IMR-90 (cell line): ENCODE results near the gene ELMOD3. TPM values are rescaled to one million over a fixed set of nuclear protein-coding genes. Genes with fewer than 3 reads are reported as not detected.

ENCODE experiments used
- ATAC-seq: fragments of 200-7000 bp; cut with Tn5 transposase; 2 replicates; pipeline ENCODE4 v1.9.1; 2020; ENCODE audit warnings: low read depth, mild to moderate bottlenecking, moderate library complexity
- BruUV-seq: library from RNA; stranded (reverse); fragments of 400-500 nt; replicated peaks from 2 replicates; lab custom pipeline; 2021; lab: Mats Ljungman, UMichigan
- CTCF ChIA-PET: fragments of 300-600 bp; formaldehyde crosslinking; extraction: SDS; loops from one replicate; lab custom pipeline; 2021; ENCODE audit warnings: antibody characterized with exemption; lab: Yijun Ruan, JAX
- POLR2A ChIA-PET: fragments of 300-600 bp; sonication (Branson Sonifier 250); formaldehyde crosslinking; loops from one replicate; lab custom pipeline; 2022; ENCODE audit warnings: antibody characterized with exemption; ENCODE audit not compliant: unreplicated experiment; lab: Charles Lee
- DNase-seq: peaks from one replicate; pipeline ENCODE4 v3.0.0; 2013
- H2AFZ ChIP-seq: replicated peaks from 2 replicates; pipeline ENCODE3; 2013; ENCODE audit warnings: low read length, mild to moderate bottlenecking; ENCODE audit not compliant: poor library complexity
- H2AK5ac ChIP-seq: 2 replicates; pipeline ENCODE4 v1.6.1; 2013; ENCODE audit warnings: low read depth, low read length, inconsistent platforms
- H2AK9ac ChIP-seq: replicated peaks from 2 replicates; pipeline ENCODE3; 2013; ENCODE audit warnings: mild to moderate bottlenecking, low read depth, low read length, moderate library complexity; ENCODE audit not compliant: poor library complexity
- H2BK120ac ChIP-seq: 2 replicates; pipeline ENCODE4 v1.6.1; 2013; ENCODE audit warnings: low read depth, low read length, inconsistent platforms
- H2BK15ac ChIP-seq: 3 replicates; pipeline ENCODE4 v1.6.1; 2013; ENCODE audit warnings: low read depth, low read length, inconsistent platforms
- H2BK20ac ChIP-seq: 2 replicates; pipeline ENCODE4 v1.6.1; 2013; ENCODE audit warnings: low read depth, mild to moderate bottlenecking, inconsistent platforms, low read length, moderate library complexity
- H2BK5ac ChIP-seq: 2 replicates; pipeline ENCODE4 v1.6.1; 2013; ENCODE audit warnings: mild to moderate bottlenecking, low read depth, low read length, inconsistent platforms; ENCODE audit not compliant: poor library complexity, severe bottlenecking
- H3K14ac ChIP-seq: replicated peaks from 2 replicates; pipeline ENCODE4 v1.6.1; 2013; ENCODE audit warnings: low read depth, low read length, inconsistent platforms
- H3K18ac ChIP-seq: 2 replicates; pipeline ENCODE4 v1.6.1; 2013; ENCODE audit warnings: low read depth, low read length, control low read depth
- H3K23ac ChIP-seq: 2 replicates; pipeline ENCODE4 v1.6.1; 2013; ENCODE audit warnings: low read depth, low read length, inconsistent platforms
- H3K27ac ChIP-seq: 2 replicates; pipeline ENCODE4 v1.5.1; 2013; ENCODE audit warnings: mild to moderate bottlenecking, control low read depth, low read length; ENCODE audit not compliant: insufficient read depth
- H3K27me3 ChIP-seq: 2 replicates; pipeline ENCODE4 v1.6.1; 2013; ENCODE audit warnings: low read length; ENCODE audit not compliant: control insufficient read depth, insufficient read depth
- H3K36me3 ChIP-seq: 2 replicates; pipeline ENCODE4 v1.6.1; 2013; ENCODE audit warnings: low read length, mixed read lengths; ENCODE audit not compliant: control insufficient read depth, insufficient read depth
- H3K4ac ChIP-seq: 2 replicates; pipeline ENCODE4 v1.6.1; 2013; ENCODE audit warnings: low read depth, low read length, inconsistent platforms
- H3K4me1 ChIP-seq: 2 replicates; pipeline ENCODE4 v1.6.1; 2013; ENCODE audit warnings: low read length, mixed read lengths; ENCODE audit not compliant: control insufficient read depth, insufficient read depth
- H3K4me2 ChIP-seq: 2 replicates; pipeline ENCODE4 v1.6.1; 2013; ENCODE audit warnings: low read depth, mild to moderate bottlenecking, control low read depth, low read length, moderate library complexity
- H3K4me3 ChIP-seq: 2 replicates; pipeline ENCODE4 v1.5.1; 2013; ENCODE audit warnings: low read depth, mild to moderate bottlenecking, control low read depth, low read length, moderate library complexity; ENCODE audit not compliant: insufficient read depth
- H3K56ac ChIP-seq: 2 replicates; pipeline ENCODE4 v1.6.1; 2013; ENCODE audit warnings: low read length, inconsistent platforms; ENCODE audit not compliant: insufficient read depth; ENCODE audit errors: extremely low read depth
- H3K79me1 ChIP-seq, 2 experiments: 2 replicates each; pipeline ENCODE4 v1.6.1; 2013; ENCODE audit warnings: low read length in 2 of 2, inconsistent platforms in 1 of 2, low read depth in 1 of 2
- H3K9ac ChIP-seq: 2 replicates; pipeline ENCODE4 v1.6.1; 2013; ENCODE audit warnings: low read depth, low read length, control low read depth
- H3K9me1 ChIP-seq: 2 replicates; pipeline ENCODE4 v1.6.1; 2013; ENCODE audit warnings: low read length, inconsistent platforms; ENCODE audit not compliant: insufficient read depth
- H3K9me3 ChIP-seq: 2 replicates; pipeline ENCODE4 v1.6.1; 2013; ENCODE audit warnings: low read length; ENCODE audit not compliant: control insufficient read depth, insufficient read depth
- H4K20me1 ChIP-seq: 2 replicates; pipeline ENCODE4 v1.6.1; 2013; ENCODE audit warnings: low read length, inconsistent platforms; ENCODE audit not compliant: insufficient read depth
- H4K5ac ChIP-seq: 2 replicates; pipeline ENCODE4 v1.6.1; 2013; ENCODE audit warnings: mild to moderate bottlenecking, low read depth, low read length, control low read depth
- H4K8ac ChIP-seq, 2 experiments: 2 replicates each; pipeline ENCODE4 v1.6.1; 2013; ENCODE audit warnings: low read depth in 2 of 2, low read length in 2 of 2, control low read depth in 1 of 2, inconsistent platforms in 1 of 2
- H4K91ac ChIP-seq: 2 replicates; pipeline ENCODE4 v1.6.1; 2013; ENCODE audit warnings: low read depth, low read length, inconsistent platforms; ENCODE audit not compliant: insufficient read depth
- BHLHE40 ChIP-seq: fragments of 150-350 bp; IDR thresholded peaks from 2 replicates; pipeline ENCODE4 v1.6.1; 2016; ENCODE audit warnings: mild to moderate bottlenecking, low read depth, low read length
- MAZ ChIP-seq: IDR thresholded peaks from 2 replicates; pipeline ENCODE4 v1.6.1; 2012; ENCODE audit warnings: low read depth, mild to moderate bottlenecking, low read length, improper control_type of control experiment, moderate library complexity, borderline replicate concordance
- RCOR1 ChIP-seq: IDR thresholded peaks from 2 replicates; pipeline ENCODE4 v1.6.1; 2012; ENCODE audit warnings: mild to moderate bottlenecking, low read length, improper control_type of control experiment; ENCODE audit not compliant: insufficient replicate concordance
- WGBS, 2 experiments: methylation state at CpG; one replicate each; pipeline versions ENCODE4 v1.1.5 to v1.1.7; 2013; ENCODE audit warnings: missing lambda C conversion rate in 2 of 2; ENCODE audit not compliant: insufficient read length in 1 of 2; ENCODE audit errors: extremely low coverage in 2 of 2; 5-methylcytosine and 5-hydroxymethylcytosine counted together
- dilution Hi-C: fragments of 300-500 bp; cut with HindIII; formaldehyde crosslinking; loops from one replicate; pipeline ENCODE4 v1.14.3; 2018; ENCODE audit warnings: low sequenced_read_pairs; ENCODE audit not compliant: unreplicated experiment
- in situ Hi-C: fragments of 300-500 bp; cut with MboI; formaldehyde crosslinking; loops from 3 replicates; pipeline ENCODE4 v1.14.3; 2019; ENCODE audit warnings: low sequenced_read_pairs, inconsistent platforms, mixed read lengths
- intact Hi-C: fragments of 100-400 bp; cut with micrococcal nuclease; formaldehyde crosslinking; loops from 2 replicates; pipeline ENCODE4 v1.10.0; 2022
- polyA plus RNA-seq, 3 experiments: library from polyadenylated mRNA; depleted of rRNA; stranded (reverse); fragments of >200 nt; gene quantifications; 2 replicates each; pipeline ENCODE4 v1.2.3, GENCODE V29; 2012; ENCODE audit warnings: low replicate concordance in 1 of 3
- total RNA-seq: library from RNA; depleted of rRNA; stranded (reverse); fragments of >200 nt; gene quantifications from 2 replicates; pipeline ENCODE4 v1.2.3, GENCODE V29; 2012
- TF ChIP-seq, protein P1 (sequence below): conservative IDR thresholded peaks from 2 replicates; pipeline ENCODE4 v1.5.1; 2012; ENCODE audit warnings: mild to moderate bottlenecking, low read depth, low read length, improper control_type of control experiment

The ELMOD3 gene
- total and polyA plus RNA-seq, 2 of the 4 experiments (the other 2 are of a cell fraction), result 13.1 to 20.7 TPM

DNA sequence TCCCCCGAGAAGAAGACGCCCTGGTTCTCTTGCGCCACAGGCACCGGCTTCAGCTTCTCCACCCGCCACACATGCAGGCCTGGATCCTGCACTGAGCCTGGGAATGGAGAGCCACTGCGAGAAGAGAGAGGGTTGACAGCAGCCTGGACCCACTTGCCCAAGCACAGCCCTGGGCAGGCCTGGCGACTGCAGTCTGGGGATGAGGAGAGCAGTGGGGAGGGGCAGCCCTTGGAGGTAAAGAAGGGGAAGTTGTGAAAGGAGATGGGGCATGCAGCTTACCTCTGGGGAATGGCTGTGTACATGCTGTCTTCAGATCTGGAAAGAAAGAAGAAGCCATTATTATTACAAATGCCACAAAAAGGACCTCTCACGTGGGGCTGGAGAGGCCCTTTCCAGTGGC lies 47.3 kb downstream of the ELMOD3 start:
- Histone ChIP-seq H4K8ac (no peak overlapping the region), H3K18ac (no peak overlapping the region), H2AK9ac (no peak overlapping the region), H3K4ac (no peak overlapping the region), H2BK120ac (no peak overlapping the region), H3K27ac (no peak overlapping the region), H2BK20ac (no peak overlapping the region), H3K9me1 (no peaks in the 10 kb centered on the region), H2BK15ac (no peak overlapping the region), H3K9me3 (no peaks in the 10 kb centered on the region), H3K56ac (no peak overlapping the region), H2AK5ac (no peak overlapping the region), H3K27me3 (no peaks in the 10 kb centered on the region), H3K4me2 (no peak overlapping the region), H4K91ac (no peak overlapping the region), H4K5ac (no peak overlapping the region), H3K79me1 (peaks cover 5 to 13% of the 10 kb centered on the region in 2 experiments; a peak in 3 of 4 replicates), H3K4me3 (no peak overlapping the region), H2BK5ac (no peak overlapping the region), H3K36me3 (peaks cover 14% of the 10 kb centered on the region), H3K9ac (no peak overlapping the region), H2AFZ (no peak overlapping the region), H3K23ac (no peak overlapping the region), H3K14ac (no peak overlapping the region), H4K20me1 (no peaks in the 10 kb centered on the region; the same call in 1 of the 2 replicates), H3K4me1 (peaks cover 5% of the 10 kb centered on the region; the same call in 1 of the 2 replicates)
- in situ Hi-C loops, result no loop called here
- intact Hi-C loops, result no loop called here
- DNase-seq (no peak), ATAC-seq (no peak)
- 67% methylated on average over 4 of the region's 8 CpGs; no CpG with 5 or more reads in 1 of the 2 experiments for WGBS, 2 experiments
- ChIA-PET POLR2A (no interaction called here), CTCF (no interaction called here)
- BruUV-seq, result no TSS peak
- no peak for TF ChIP-seq MAZ
- TF ChIP-seq RCOR1, result no peak
- no peak for TF ChIP-seq BHLHE40
- TF ChIP-seq, protein P1, sequence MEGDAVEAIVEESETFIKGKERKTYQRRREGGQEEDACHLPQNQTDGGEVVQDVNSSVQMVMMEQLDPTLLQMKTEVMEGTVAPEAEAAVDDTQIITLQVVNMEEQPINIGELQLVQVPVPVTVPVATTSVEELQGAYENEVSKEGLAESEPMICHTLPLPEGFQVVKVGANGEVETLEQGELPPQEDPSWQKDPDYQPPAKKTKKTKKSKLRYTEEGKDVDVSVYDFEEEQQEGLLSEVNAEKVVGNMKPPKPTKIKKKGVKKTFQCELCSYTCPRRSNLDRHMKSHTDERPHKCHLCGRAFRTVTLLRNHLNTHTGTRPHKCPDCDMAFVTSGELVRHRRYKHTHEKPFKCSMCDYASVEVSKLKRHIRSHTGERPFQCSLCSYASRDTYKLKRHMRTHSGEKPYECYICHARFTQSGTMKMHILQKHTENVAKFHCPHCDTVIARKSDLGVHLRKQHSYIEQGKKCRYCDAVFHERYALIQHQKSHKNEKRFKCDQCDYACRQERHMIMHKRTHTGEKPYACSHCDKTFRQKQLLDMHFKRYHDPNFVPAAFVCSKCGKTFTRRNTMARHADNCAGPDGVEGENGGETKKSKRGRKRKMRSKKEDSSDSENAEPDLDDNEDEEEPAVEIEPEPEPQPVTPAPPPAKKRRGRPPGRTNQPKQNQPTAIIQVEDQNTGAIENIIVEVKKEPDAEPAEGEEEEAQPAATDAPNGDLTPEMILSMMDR, result no peak
- dilution Hi-C loops, result no loop called here
